H9 (cell line): ENCODE results near the gene F2R. TPM values are rescaled to one million over a fixed set of nuclear protein-coding genes. Genes with fewer than 3 reads are reported as not detected.

ENCODE experiments used
- DNase-seq: peaks from one replicate; pipeline ENCODE4 v3.0.0-alpha.2; 2017
- H2AFZ ChIP-seq: one replicate; pipeline ENCODE4 v1.6.1; 2013; ENCODE audit warnings: mild to moderate bottlenecking, low read length, control low read depth, moderate library complexity
- H2AK5ac ChIP-seq: 2 replicates; pipeline ENCODE4 v1.6.1; 2013; ENCODE audit warnings: low read length, control low read depth, mixed read lengths; ENCODE audit not compliant: insufficient read length
- H2BK120ac ChIP-seq: one replicate; pipeline ENCODE4 v1.6.1; 2013; ENCODE audit warnings: low read depth, mild to moderate bottlenecking, low read length, control low read depth, inconsistent platforms; ENCODE audit not compliant: poor library complexity, severe bottlenecking
- H2BK12ac ChIP-seq: 2 replicates; pipeline ENCODE4 v1.6.1; 2013; ENCODE audit warnings: low read length, control low read depth, mixed read lengths, low read depth; ENCODE audit not compliant: insufficient read length
- H2BK15ac ChIP-seq: 2 replicates; pipeline ENCODE4 v1.6.1; 2013; ENCODE audit warnings: low read depth, low read length, control low read depth
- H2BK20ac ChIP-seq: one replicate; pipeline ENCODE4 v1.6.1; 2013; ENCODE audit warnings: low read depth, mild to moderate bottlenecking, low read length, control low read depth, inconsistent platforms; ENCODE audit not compliant: poor library complexity, severe bottlenecking
- H2BK5ac ChIP-seq: 2 replicates; pipeline ENCODE4 v1.6.1; 2013; ENCODE audit warnings: low read length, control low read depth, mixed read lengths; ENCODE audit not compliant: insufficient read length
- H3K14ac ChIP-seq: 2 replicates; pipeline ENCODE4 v1.6.1; 2013; ENCODE audit warnings: low read length, control low read depth; ENCODE audit not compliant: insufficient read depth
- H3K18ac ChIP-seq: 2 replicates; pipeline ENCODE4 v1.6.1; 2013; ENCODE audit warnings: low read depth, mild to moderate bottlenecking, mixed read lengths, low read length, control low read depth; ENCODE audit not compliant: insufficient read length
- H3K23ac ChIP-seq: 2 replicates; pipeline ENCODE4 v1.6.1; 2013; ENCODE audit warnings: low read length, control low read depth, mixed read lengths, low read depth; ENCODE audit not compliant: insufficient read length
- H3K23me2 ChIP-seq: 2 replicates; pipeline ENCODE4 v1.6.1; 2013; ENCODE audit warnings: low read depth, mild to moderate bottlenecking, mixed read lengths, low read length, control low read depth; ENCODE audit not compliant: insufficient read length, poor library complexity, severe bottlenecking
- H3K27ac ChIP-seq: 2 replicates; pipeline ENCODE4 v1.5.1; 2013; ENCODE audit warnings: low read length, control low read depth, mixed read lengths, low read depth; ENCODE audit not compliant: insufficient read length
- H3K27me3 ChIP-seq: 2 replicates; pipeline ENCODE4 v1.6.1; 2013; ENCODE audit warnings: low read length, control low read depth, inconsistent platforms; ENCODE audit not compliant: insufficient read depth
- H3K4ac ChIP-seq: 2 replicates; pipeline ENCODE4 v1.6.1; 2013; ENCODE audit warnings: low read depth, mild to moderate bottlenecking, control low read depth, inconsistent platforms, low read length, moderate library complexity
- H3K4me1 ChIP-seq: 2 replicates; pipeline ENCODE4 v1.6.1; 2013; ENCODE audit warnings: low read length, control low read depth, inconsistent platforms; ENCODE audit not compliant: insufficient read depth
- H3K4me2 ChIP-seq: 2 replicates; pipeline ENCODE4 v1.6.1; 2013; ENCODE audit warnings: low read length, control low read depth, mixed read lengths; ENCODE audit not compliant: insufficient read length, insufficient read depth
- H3K56ac ChIP-seq: 2 replicates; pipeline ENCODE4 v1.6.1; 2013; ENCODE audit warnings: low read depth, mild to moderate bottlenecking, mixed read lengths, low read length, control low read depth; ENCODE audit not compliant: insufficient read length
- H3K79me1 ChIP-seq: 2 replicates; pipeline ENCODE4 v1.6.1; 2013; ENCODE audit warnings: low read depth, mild to moderate bottlenecking, moderate library complexity, low read length, control low read depth, inconsistent platforms; ENCODE audit not compliant: insufficient read depth, poor library complexity, severe bottlenecking
- H3K79me2 ChIP-seq: 2 replicates; pipeline ENCODE4 v1.6.1; 2013; ENCODE audit warnings: low read length, control low read depth, inconsistent platforms; ENCODE audit not compliant: insufficient read depth
- H3K9ac ChIP-seq: 2 replicates; pipeline ENCODE4 v1.6.1; 2013; ENCODE audit warnings: low read length, control low read depth, mixed read lengths; ENCODE audit not compliant: insufficient read length; ENCODE audit errors: extremely low read depth
- H3K9me3 ChIP-seq: one replicate; pipeline ENCODE4 v1.6.1; 2013; ENCODE audit warnings: low read depth, low read length, inconsistent platforms; ENCODE audit not compliant: control insufficient read depth
- H3T11ph ChIP-seq: one replicate; pipeline ENCODE4 v1.6.1; 2013; ENCODE audit warnings: mild to moderate bottlenecking, low read length, control low read depth, inconsistent platforms
- H4K20me1 ChIP-seq: one replicate; pipeline ENCODE4 v1.6.1; 2013; ENCODE audit not compliant: control insufficient read depth, insufficient read length, insufficient read depth
- H4K5ac ChIP-seq: 2 replicates; pipeline ENCODE4 v1.6.1; 2013; ENCODE audit warnings: low read depth, mild to moderate bottlenecking, mixed read lengths, low read length, control low read depth; ENCODE audit not compliant: insufficient read length
- H4K8ac ChIP-seq: replicated peaks from 2 replicates; pipeline ENCODE4 v1.6.1; 2013; ENCODE audit warnings: low read length, control low read depth, mixed read lengths, low read depth; ENCODE audit not compliant: insufficient read length
- H4K91ac ChIP-seq: 2 replicates; pipeline ENCODE4 v1.6.1; 2013; ENCODE audit warnings: low read depth, mild to moderate bottlenecking, moderate library complexity, mixed read lengths, low read length, control low read depth; ENCODE audit not compliant: insufficient read length
- H3K27ac Mint-ChIP-seq, 3 experiments: 2 replicates in 2 of 3; 3 replicates in 1 of 3; pipeline ENCODE4 v1.8.0; 2020 to 2021; ENCODE audit warnings: mixed read lengths in 3 of 3, mild to moderate bottlenecking in 1 of 3, moderate library complexity in 1 of 3
- H3K27me3 Mint-ChIP-seq: 2 replicates; pipeline ENCODE4 v1.8.0; 2021; ENCODE audit warnings: low read depth, mild to moderate bottlenecking, moderate library complexity, mixed read lengths
- H3K36me3 Mint-ChIP-seq, 3 experiments: 2 replicates in 2 of 3; 3 replicates in 1 of 3; pipeline ENCODE4 v1.8.0; 2020 to 2021; ENCODE audit warnings: low read depth in 3 of 3, mixed read lengths in 3 of 3; ENCODE audit not compliant: insufficient read depth in 1 of 3
- H3K4me1 Mint-ChIP-seq, 2 experiments: 2 replicates each; pipeline ENCODE4 v1.8.0; 2020; ENCODE audit warnings: mixed read lengths in 2 of 2
- H3K4me3 Mint-ChIP-seq, 2 experiments: 2 replicates in 1 of 2; 3 replicates in 1 of 2; pipeline ENCODE4 v1.8.0; 2020 to 2021; ENCODE audit warnings: mild to moderate bottlenecking in 2 of 2, mixed read lengths in 2 of 2, moderate library complexity in 1 of 2
- H3K9me3 Mint-ChIP-seq, 2 experiments: 2 replicates in 1 of 2; 3 replicates in 1 of 2; pipeline ENCODE4 v1.8.0; 2020; ENCODE audit warnings: mild to moderate bottlenecking in 2 of 2, mixed read lengths in 2 of 2, moderate library complexity in 1 of 2
- CTCF ChIP-seq: fragments of 200-600 bp; sonication (generic); conservative IDR thresholded peaks from 3 replicates; pipeline ENCODE4 v1.8.0; 2021; ENCODE audit warnings: antibody characterized with exemption, mild to moderate bottlenecking
- WGBS: extraction: QIAGEN DNeasy Blood & Tissue Kit; methylation state at CpG from one replicate; pipeline ENCODE4 v1.1.7; 2013; ENCODE audit warnings: missing lambda C conversion rate, low lambda C conversion rate, mixed read lengths; ENCODE audit not compliant: insufficient read length; ENCODE audit errors: extremely low coverage; 5-methylcytosine and 5-hydroxymethylcytosine counted together
- total RNA-seq: library from RNA; stranded (reverse); gene quantifications from 2 replicates; pipeline ENCODE4 v1.2.1, GENCODE V29; 2021

F2R gene
- total RNA-seq, 1 experiment from 2014 or later: 14.8 TPM

- Histone ChIP-seq H2BK120ac (no peak overlapping the region), H3K4me1 (no peaks in the 10 kb centered on the region), H3K56ac (no peak overlapping the region), H3T11ph (no peak overlapping the region), H2AK5ac (no peak overlapping the region), H2BK20ac (no peak overlapping the region), H3K23me2 (no peaks in the 10 kb centered on the region), H4K20me1 (no peaks in the 10 kb centered on the region), H2AFZ (no peak overlapping the region), H3K4me2 (no peak overlapping the region), H3K18ac (no peak overlapping the region), H2BK5ac (no peak overlapping the region), H3K14ac (no peak overlapping the region), H3K4ac (no peak overlapping the region), H3K23ac (no peak overlapping the region), H4K8ac (no peak overlapping the region), H4K5ac (no peak overlapping the region), H3K27ac (no peak overlapping the region), H3K27me3 (no peaks in the 10 kb centered on the region), H3K79me2 (no peaks in the 10 kb centered on the region), H2BK12ac (no peak overlapping the region), H4K91ac (no peak overlapping the region), H2BK15ac (no peak overlapping the region), H3K79me1 (no peaks in the 10 kb centered on the region), H3K9me3 (no peaks in the 10 kb centered on the region), H3K9ac (no peak overlapping the region)
- no CpG with 5 or more reads among the region's 1 CpG for WGBS
- DNase-seq: no peak
- TF ChIP-seq CTCF: no peak
- Mint-ChIP-seq H3K27me3 (no peaks in the 10 kb centered on the region), H3K27ac (no peak overlapping the region), H3K36me3 (peaks cover 0 to 12% (median 0%) of the 10 kb centered on the region in 3 experiments; a peak in 3 of 7 replicates), H3K4me1 (no peaks in the 10 kb centered on the region), H3K4me3 (no peak overlapping the region), H3K9me3 (no peaks in the 10 kb centered on the region)
Measured at GRCh38 chr5:76688212-76688611, 27.7 kb upstream of the F2R start.
